B cell (primary cell): ENCODE results near the gene HABP2.

Source experiments
- CTCF ChIP-seq: fragments of 200-600 bp; IDR thresholded peaks from one replicate; pipeline ENCODE4 v1.8.0; 2022; ENCODE audit warnings: antibody characterized with exemption, mild to moderate bottlenecking
- EZH2 ChIP-seq: IDR thresholded peaks from 2 replicates; pipeline ENCODE4 v1.6.1; 2012; ENCODE audit warnings: borderline replicate concordance, low read depth, mild to moderate bottlenecking, moderate library complexity, low read length; ENCODE audit not compliant: insufficient read depth, poor library complexity, severe bottlenecking

- TF ChIP-seq CTCF = no peak
- no peak for TF ChIP-seq EZH2
Observed at GRCh38 chr10:113547426-113547825, 5.4 kb upstream of the HABP2 start.
